Spinal cord (tissue), 4 donors: ENCODE data around the gene MPC1L. TPM values are rescaled to one million over a fixed set of nuclear protein-coding genes. Genes with fewer than 3 reads are reported as not detected.

ENCODE experiments used
- polyA plus RNA-seq, 2 donors: library from polyadenylated mRNA; unstranded; fragments of 120-200 nt; gene quantifications; one replicate each; pipeline ENCODE4 v1.2.1, GENCODE V29; 2013; ENCODE audit not compliant: insufficient read length in 2 of 2
- total RNA-seq, 2 donors: library from RNA; depleted of rRNA in 1 of 2; stranded (reverse); fragments of 120-200 nt in 1 of 2; fragments of >200 nt in 1 of 2; gene quantifications; one replicate each; pipeline versions ENCODE4 v1.2.3 to v1.2.4, GENCODE V29; 2013 to 2014

The MPC1L gene
- total and polyA plus RNA-seq, 4 donors: not detected

Other genes with a start within 250 kb of the MPC1L start
- 100 to 1,000 TPM; 138 to 206 TPM for gene ATP6AP2, start 42.5 kb upstream of the MPC1L start, total RNA-seq
- gene ATP6AP2, start 42.5 kb upstream of the MPC1L start, polyA plus RNA-seq: 100 to 1,000 TPM; 194 to 214 TPM
- gene CXorf38, start 24.1 kb downstream of the MPC1L start, total RNA-seq: 10 to 100 TPM; 10.5 to 12.0 TPM
- 1 to 10 TPM; 7.2 to 9.0 TPM for gene CXorf38, start 24.1 kb downstream of the MPC1L start, polyA plus RNA-seq
- gene MED14, start 112.1 kb downstream of the MPC1L start, total RNA-seq: 10 to 100 TPM; 24.9 to 30.3 TPM
- gene MED14, start 112.1 kb downstream of the MPC1L start, polyA plus RNA-seq: 10 to 100 TPM; 46.7 to 47.9 TPM